ENCODE measurements around the gene ASTN2. TPM values are rescaled to one million over a fixed set of nuclear protein-coding genes. Genes with fewer than 3 reads are reported as not detected.

ASTN2 gene
- total RNA-seq, 1 experiment from 2014 or later: 4.8 TPM

DNA sequence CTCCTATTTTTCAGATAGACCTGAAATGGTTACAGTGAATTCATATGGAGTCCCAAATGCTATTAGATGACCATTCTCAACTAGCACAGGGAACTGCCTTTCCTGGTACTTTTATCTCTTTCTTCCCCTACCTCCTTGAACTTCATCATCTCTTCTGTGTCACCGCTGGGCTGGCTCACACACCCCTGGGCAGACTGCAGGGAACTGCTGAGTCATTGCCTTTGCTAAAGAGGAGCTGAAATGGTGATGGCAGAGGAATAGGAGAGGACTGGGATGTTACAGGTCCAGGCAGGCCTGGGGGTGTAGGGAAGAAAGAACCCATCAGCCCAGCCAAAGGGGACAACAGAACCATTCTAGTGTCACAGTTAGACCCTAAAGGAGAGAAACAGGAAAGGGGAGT lies 322.3 kb downstream of the ASTN2 start:
- DNase-seq (ENCODE audit: low read depth, low spot score): no peak
- Histone ChIP-seq H3K9me3 (ENCODE audit: control insufficient read depth in 1 of 2, insufficient read depth in 1 of 2, low read depth in 1 of 2, low read length in 2 of 2) (no peaks in the 10 kb centered on the region; a peak in 1 of 4 replicates), H3K4me1 (ENCODE audit: control insufficient read depth in 1 of 2, insufficient read depth in 2 of 2, low read length in 2 of 2) (no peaks in the 10 kb centered on the region), H4K20me1 (ENCODE audit: insufficient read depth) (no peaks in the 10 kb centered on the region), H3K79me2 (ENCODE audit: insufficient read depth, low read length) (no peaks in the 10 kb centered on the region), H3K9me2 (ENCODE audit: insufficient read depth) (no peaks in the 10 kb centered on the region), H3K36me3 (ENCODE audit: control insufficient read depth in 1 of 2, insufficient read depth in 2 of 2, low read length in 2 of 2) (no peaks in the 10 kb centered on the region), H3K4me2 (ENCODE audit: low read length) (no peak overlapping the region), H3K9ac (ENCODE audit: low read length) (no peak overlapping the region), H2AFZ (ENCODE audit: low read depth, low read length, poor library complexity, severe bottlenecking) (no peak overlapping the region), H3K4me3 (replicated peaks in 1 of 2; ENCODE audit: low read depth in 1 of 2, low read length in 2 of 2) (no peak overlapping the region), H3K27me3 (ENCODE audit: insufficient read depth, low read length) (no peaks in the 10 kb centered on the region), H3K27ac (ENCODE audit: low read depth, low read length) (no peak overlapping the region)
- ChIA-PET POLR2A (no interaction called here), RAD21 (ENCODE audit: low non-redundant PET in 1 of 2, low total read pairs in 2 of 2, uncharacterized antibody in 2 of 2, unreplicated experiment in 2 of 2) (no interaction called here), CTCF (no interaction called here)
- no peak for ATAC-seq
- TF ChIP-seq, protein P1, sequence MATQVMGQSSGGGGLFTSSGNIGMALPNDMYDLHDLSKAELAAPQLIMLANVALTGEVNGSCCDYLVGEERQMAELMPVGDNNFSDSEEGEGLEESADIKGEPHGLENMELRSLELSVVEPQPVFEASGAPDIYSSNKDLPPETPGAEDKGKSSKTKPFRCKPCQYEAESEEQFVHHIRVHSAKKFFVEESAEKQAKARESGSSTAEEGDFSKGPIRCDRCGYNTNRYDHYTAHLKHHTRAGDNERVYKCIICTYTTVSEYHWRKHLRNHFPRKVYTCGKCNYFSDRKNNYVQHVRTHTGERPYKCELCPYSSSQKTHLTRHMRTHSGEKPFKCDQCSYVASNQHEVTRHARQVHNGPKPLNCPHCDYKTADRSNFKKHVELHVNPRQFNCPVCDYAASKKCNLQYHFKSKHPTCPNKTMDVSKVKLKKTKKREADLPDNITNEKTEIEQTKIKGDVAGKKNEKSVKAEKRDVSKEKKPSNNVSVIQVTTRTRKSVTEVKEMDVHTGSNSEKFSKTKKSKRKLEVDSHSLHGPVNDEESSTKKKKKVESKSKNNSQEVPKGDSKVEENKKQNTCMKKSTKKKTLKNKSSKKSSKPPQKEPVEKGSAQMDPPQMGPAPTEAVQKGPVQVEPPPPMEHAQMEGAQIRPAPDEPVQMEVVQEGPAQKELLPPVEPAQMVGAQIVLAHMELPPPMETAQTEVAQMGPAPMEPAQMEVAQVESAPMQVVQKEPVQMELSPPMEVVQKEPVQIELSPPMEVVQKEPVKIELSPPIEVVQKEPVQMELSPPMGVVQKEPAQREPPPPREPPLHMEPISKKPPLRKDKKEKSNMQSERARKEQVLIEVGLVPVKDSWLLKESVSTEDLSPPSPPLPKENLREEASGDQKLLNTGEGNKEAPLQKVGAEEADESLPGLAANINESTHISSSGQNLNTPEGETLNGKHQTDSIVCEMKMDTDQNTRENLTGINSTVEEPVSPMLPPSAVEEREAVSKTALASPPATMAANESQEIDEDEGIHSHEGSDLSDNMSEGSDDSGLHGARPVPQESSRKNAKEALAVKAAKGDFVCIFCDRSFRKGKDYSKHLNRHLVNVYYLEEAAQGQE (IDR thresholded peaks at IDR 0.05; ENCODE audit: low read depth): no peak
- TF ChIP-seq CEBPB (IDR thresholded peaks at IDR 0.05; ENCODE audit: low read depth) (no peak), SP1 (IDR thresholded peaks at IDR 0.05; ENCODE audit: low read depth) (no peak), EZH2 (IDR thresholded peaks at IDR 0.05) (no peak), ELF1 (IDR thresholded peaks at IDR 0.05; ENCODE audit: borderline replicate concordance, low read depth) (no peak), EZH2phosphoT487 (IDR thresholded peaks at IDR 0.05; ENCODE audit: borderline replicate concordance) (no peak), ZFX (IDR thresholded peaks at IDR 0.05) (no peak), POLR2AphosphoS5 (IDR thresholded peaks at IDR 0.05; ENCODE audit: low read depth, low read length) (no peak), YY1 (IDR thresholded peaks at IDR 0.05; ENCODE audit: extremely low read depth, insufficient replicate concordance, low read depth, low read length) (no peak), JUND (IDR thresholded peaks at IDR 0.05) (no peak), FOSL1 (IDR thresholded peaks at IDR 0.05; ENCODE audit: low read depth) (no peak), SRF (IDR thresholded peaks at IDR 0.05; ENCODE audit: low read depth) (no peak), EGR1 (IDR thresholded peaks at IDR 0.05; ENCODE audit: low read depth) (no peak), SIN3A (IDR thresholded peaks at IDR 0.05; ENCODE audit: low read depth) (no peak), CBX3 (IDR thresholded peaks at IDR 0.05; ENCODE audit: low read depth) (no peak)
- TF ChIP-seq, protein P2, sequence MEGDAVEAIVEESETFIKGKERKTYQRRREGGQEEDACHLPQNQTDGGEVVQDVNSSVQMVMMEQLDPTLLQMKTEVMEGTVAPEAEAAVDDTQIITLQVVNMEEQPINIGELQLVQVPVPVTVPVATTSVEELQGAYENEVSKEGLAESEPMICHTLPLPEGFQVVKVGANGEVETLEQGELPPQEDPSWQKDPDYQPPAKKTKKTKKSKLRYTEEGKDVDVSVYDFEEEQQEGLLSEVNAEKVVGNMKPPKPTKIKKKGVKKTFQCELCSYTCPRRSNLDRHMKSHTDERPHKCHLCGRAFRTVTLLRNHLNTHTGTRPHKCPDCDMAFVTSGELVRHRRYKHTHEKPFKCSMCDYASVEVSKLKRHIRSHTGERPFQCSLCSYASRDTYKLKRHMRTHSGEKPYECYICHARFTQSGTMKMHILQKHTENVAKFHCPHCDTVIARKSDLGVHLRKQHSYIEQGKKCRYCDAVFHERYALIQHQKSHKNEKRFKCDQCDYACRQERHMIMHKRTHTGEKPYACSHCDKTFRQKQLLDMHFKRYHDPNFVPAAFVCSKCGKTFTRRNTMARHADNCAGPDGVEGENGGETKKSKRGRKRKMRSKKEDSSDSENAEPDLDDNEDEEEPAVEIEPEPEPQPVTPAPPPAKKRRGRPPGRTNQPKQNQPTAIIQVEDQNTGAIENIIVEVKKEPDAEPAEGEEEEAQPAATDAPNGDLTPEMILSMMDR (IDR thresholded peaks at IDR 0.05 in 2 of 3, conservative IDR thresholded peaks at IDR 0.05 in 1 of 3; ENCODE audit: borderline replicate concordance in 1 of 3, insufficient read depth in 1 of 3, low read depth in 2 of 3, low read length in 2 of 3): no peak
- TF ChIP-seq, protein P3, sequence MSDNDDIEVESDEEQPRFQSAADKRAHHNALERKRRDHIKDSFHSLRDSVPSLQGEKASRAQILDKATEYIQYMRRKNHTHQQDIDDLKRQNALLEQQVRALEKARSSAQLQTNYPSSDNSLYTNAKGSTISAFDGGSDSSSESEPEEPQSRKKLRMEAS (IDR thresholded peaks at IDR 0.05): no peak
- TF ChIP-seq, protein P4, sequence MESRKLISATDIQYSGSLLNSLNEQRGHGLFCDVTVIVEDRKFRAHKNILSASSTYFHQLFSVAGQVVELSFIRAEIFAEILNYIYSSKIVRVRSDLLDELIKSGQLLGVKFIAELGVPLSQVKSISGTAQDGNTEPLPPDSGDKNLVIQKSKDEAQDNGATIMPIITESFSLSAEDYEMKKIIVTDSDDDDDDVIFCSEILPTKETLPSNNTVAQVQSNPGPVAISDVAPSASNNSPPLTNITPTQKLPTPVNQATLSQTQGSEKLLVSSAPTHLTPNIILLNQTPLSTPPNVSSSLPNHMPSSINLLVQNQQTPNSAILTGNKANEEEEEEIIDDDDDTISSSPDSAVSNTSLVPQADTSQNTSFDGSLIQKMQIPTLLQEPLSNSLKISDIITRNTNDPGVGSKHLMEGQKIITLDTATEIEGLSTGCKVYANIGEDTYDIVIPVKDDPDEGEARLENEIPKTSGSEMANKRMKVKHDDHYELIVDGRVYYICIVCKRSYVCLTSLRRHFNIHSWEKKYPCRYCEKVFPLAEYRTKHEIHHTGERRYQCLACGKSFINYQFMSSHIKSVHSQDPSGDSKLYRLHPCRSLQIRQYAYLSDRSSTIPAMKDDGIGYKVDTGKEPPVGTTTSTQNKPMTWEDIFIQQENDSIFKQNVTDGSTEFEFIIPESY (IDR thresholded peaks at IDR 0.05; ENCODE audit: extremely low read depth, insufficient replicate concordance, low read length): no peak
- intact Hi-C loops (cut with micrococcal nuclease): no loop called here
- no TSS peak for BruUV-seq (replicated peaks)
